ENCODE data around the gene HOXA7.

HOXA7 gene

GRCh38 chr7:27156508-27156898 lies at the start of gene HOXA7:
TSS of gene HOXA7 (minus strand) at chr7:27156675. CDS start at chr7:27156545, 130 bp downstream.
- no peak for DNase-seq

GRCh38 chr7:27205325-27206280 lies 49.1 kb upstream of the HOXA7 start:
- DNase-seq: no peak

- DNase-seq: no peak
Measured at GRCh38 chr7:27204851-27205322, 48.4 kb upstream of the HOXA7 start.

GRCh38 chr7:27203964-27204594 lies 47.6 kb upstream of the HOXA7 start:
- DNase-seq: no peak

- DNase-seq: no peak
Measured at GRCh38 chr7:27203365-27203953, 47.0 kb upstream of the HOXA7 start.

- no peak for DNase-seq
Measured at GRCh38 chr7:27202862-27203134, 46.3 kb upstream of the HOXA7 start.

GRCh38 chr7:27202018-27202861 lies 45.8 kb upstream of the HOXA7 start:
- no peak for DNase-seq

- no peak for DNase-seq
Measured at GRCh38 chr7:27201580-27202017, 45.1 kb upstream of the HOXA7 start.

- DNase-seq: no peak
Measured at GRCh38 chr7:27200761-27201579, 44.5 kb upstream of the HOXA7 start.

- DNase-seq: no peak
Measured at GRCh38 chr7:27199849-27200760, 43.6 kb upstream of the HOXA7 start, which contains the start of gene HOXA13. TSS of gene HOXA13 (minus strand) at chr7:27200091. CDS start at chr7:27200077, 14 bp downstream.

- no peak for DNase-seq
Measured at GRCh38 chr7:27198871-27199801, 42.7 kb upstream of the HOXA7 start.

GRCh38 chr7:27198138-27198841 lies 41.8 kb upstream of the HOXA7 start:
- DNase-seq: no peak

- no peak for DNase-seq
Measured at GRCh38 chr7:27197137-27198042, 40.9 kb upstream of the HOXA7 start.

- peak; percentile 90 for DNase-seq
Measured at GRCh38 chr7:27196287-27196767, 39.9 kb upstream of the HOXA7 start.

- no peak for DNase-seq
Measured at GRCh38 chr7:27194686-27195379, 38.4 kb upstream of the HOXA7 start.

- no peak for DNase-seq
Measured at GRCh38 chr7:27194002-27194352, 37.5 kb upstream of the HOXA7 start.
